HepG2 (cell line): ENCODE data around the gene LINGO1.

Experiments
- EP300 ChIP-seq, 3 experiments: sonication (generic) in 1 of 3; formaldehyde crosslinking in 1 of 3; IDR thresholded peaks; 2 replicates each; pipeline versions ENCODE4 v1.5.1 to v1.6.1; 2011 to 2020; ENCODE audit warnings: low read depth in 2 of 3, low read length in 2 of 3, borderline replicate concordance in 1 of 3, improper control_type of control experiment in 1 of 3, mild to moderate bottlenecking in 1 of 3, missing genetic modification reagents in 1 of 3, moderate library complexity in 1 of 3
- GTF3A ChIP-seq: sonication (generic); formaldehyde crosslinking; conservative IDR thresholded peaks from 2 replicates; pipeline ENCODE4 v1.4.0; 2020; ENCODE audit warnings: mild to moderate bottlenecking, missing genetic modification reagents
- HDAC6 ChIP-seq: fragments of 200-600 bp; sonication (generic); IDR thresholded peaks from 2 replicates; pipeline ENCODE4 v1.7.0; 2017; ENCODE audit warnings: mild to moderate bottlenecking, antibody characterized with exemption, low read length, low read depth
- MED1 ChIP-seq: sonication (generic); formaldehyde crosslinking; IDR thresholded peaks from 2 replicates; pipeline ENCODE4 v1.4.0; 2020; ENCODE audit warnings: missing genetic modification reagents
- POLR2AphosphoS2 ChIP-seq: IDR thresholded peaks from 2 replicates; pipeline ENCODE4 v1.6.1; 2011; ENCODE audit warnings: low read depth, low read length, improper control_type of control experiment
- POLR2AphosphoS5 ChIP-seq: IDR thresholded peaks from 2 replicates; pipeline ENCODE4 v1.6.1; 2012; ENCODE audit warnings: low read depth, low read length
- RELA ChIP-seq: sonication (generic); formaldehyde crosslinking; IDR thresholded peaks from 2 replicates; pipeline ENCODE4 v1.4.0; 2020; ENCODE audit warnings: missing genetic modification reagents
- TCF12 ChIP-seq, 2 experiments: fragments of 450-650 bp in 1 of 2; sonication (generic) in 1 of 2; formaldehyde crosslinking in 1 of 2; IDR thresholded peaks; 2 replicates each; pipeline versions ENCODE4 v1.6.1 to v1.8.0; 2017 to 2022; ENCODE audit warnings: antibody characterized with exemption in 1 of 2, mild to moderate bottlenecking in 1 of 2, missing genetic modification reagents in 1 of 2, moderate library complexity in 1 of 2
- ZNF629 ChIP-seq: sonication (generic); formaldehyde crosslinking; conservative IDR thresholded peaks from 2 replicates; pipeline ENCODE4 v1.5.0; 2020; ENCODE audit warnings: missing genetic modification reagents

DNA sequence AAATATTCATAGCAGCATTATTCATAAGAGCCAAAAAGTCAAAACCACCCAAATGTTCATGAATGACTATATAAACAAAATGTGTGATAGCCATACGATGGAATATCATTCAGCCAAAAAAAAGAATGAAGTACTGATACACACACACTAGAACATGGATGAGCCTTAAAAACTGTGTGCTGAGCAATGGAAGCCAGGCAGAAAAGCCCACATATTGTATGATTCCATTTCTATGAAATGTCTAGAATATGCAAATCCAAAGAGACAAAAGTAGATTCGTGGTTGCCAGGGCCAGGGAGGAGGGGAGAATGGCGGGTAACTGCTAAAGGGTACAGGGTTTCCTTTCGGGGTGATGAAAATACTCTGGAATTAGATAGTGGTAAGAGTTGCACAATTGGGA, 37.2 kb upstream of the LINGO1 start:
- TF ChIP-seq EP300 (IDR thresholded peaks at IDR 0.05; ENCODE audit: low read depth in 2 of 2, low read length in 2 of 2) (no peak), EP300 (CRISPR knock-in tag; IDR thresholded peaks at IDR 0.05; ENCODE audit: borderline replicate concordance) (no peak), GTF3A (CRISPR knock-in tag) (no peak), ZNF629 (CRISPR knock-in tag) (no peak), POLR2AphosphoS2 (no peak), MED1 (CRISPR knock-in tag) (no peak), RELA (no peak), POLR2AphosphoS5 (no peak), HDAC6 (no peak), TCF12 (IDR thresholded peaks at IDR 0.05) (no peak), TCF12 (CRISPR knock-in tag; IDR thresholded peaks at IDR 0.05) (no peak)
